Measurements from ENCODE around the gene ITPR3.

Gene ITPR3

GRCh38 chr6:33620856-33621710, at the start of gene ITPR3:
TSS of gene ITPR3 (plus strand) at chr6:33621322. CDS start at chr6:33621603, 281 bp downstream.
- peak; percentile 7; the same call in 1 of the 2 replicates for TF ChIP-seq Cebpa-rat (IDR thresholded peaks at IDR 0.05)
- H3K4me1 ChIP-seq = peaks cover 60% of the 10 kb centered on the region

GRCh38 chr6:33571637-33572316, 49.3 kb upstream of the ITPR3 start:
- H3K4me2 ChIP-seq = peak overlapping the region; percentile 92
- H3K4me3 ChIP-seq = peak overlapping the region; percentile 64

More at GRCh38 chr6:33620856-33621710, at the start of gene ITPR3:
- H4K20me1 ChIP-seq = peaks cover 43% of the 10 kb centered on the region
- H3K4me3 ChIP-seq = peak within 1 kb of the TSS; percentile 90
- peak within 1 kb of the TSS; percentile 81 for H3K9ac ChIP-seq
- H3K27ac ChIP-seq = peak within 1 kb of the TSS; percentile 83
- H3K9me3 ChIP-seq = no peaks in the 10 kb centered on the region
- peaks cover 14% of the 10 kb centered on the region; the same call in 1 of the 2 replicates for H3K36me3 ChIP-seq
- H3K27me3 ChIP-seq = no peaks in the 10 kb centered on the region
- H3K4me2 ChIP-seq = peak within 1 kb of the TSS; percentile 94

GRCh38 chr6:33575211-33575610, 45.9 kb upstream of the ITPR3 start:
- TF ChIP-seq Cebpa-rat (IDR thresholded peaks at IDR 0.05) = no peak

More at GRCh38 chr6:33571637-33572316, 49.3 kb upstream of the ITPR3 start:
- Histone ChIP-seq H3K4me1 (peaks cover 27% of the 10 kb centered on the region), H3K9ac (peak overlapping the region; percentile 69), H4K20me1 (no peaks in the 10 kb centered on the region), H3K36me3 (peaks cover 56% of the 10 kb centered on the region), H3K9me3 (no peaks in the 10 kb centered on the region), H3K27ac (peak overlapping the region; percentile 75), H3K27me3 (no peaks in the 10 kb centered on the region)
- TF ChIP-seq Cebpa-rat (IDR thresholded peaks at IDR 0.05) = no peak

GRCh38 chr6:33576668-33577067, 44.5 kb upstream of the ITPR3 start:
- Histone ChIP-seq H3K4me3 (no peak overlapping the region), H3K4me2 (peak overlapping the region; percentile 97; the same call in 1 of the 2 replicates), H3K27me3 (no peaks in the 10 kb centered on the region), H3K9me3 (no peaks in the 10 kb centered on the region), H3K4me1 (peaks cover 48% of the 10 kb centered on the region), H4K20me1 (peaks cover 11% of the 10 kb centered on the region), H3K36me3 (peaks cover 57% of the 10 kb centered on the region), H3K27ac (peak overlapping the region; percentile 89), H3K9ac (no peak overlapping the region)
- no peak for TF ChIP-seq Cebpa-rat (IDR thresholded peaks at IDR 0.05)

More at GRCh38 chr6:33575211-33575610, 45.9 kb upstream of the ITPR3 start:
- Histone ChIP-seq H3K9ac (no peak overlapping the region), H3K36me3 (peaks cover 59% of the 10 kb centered on the region), H4K20me1 (peaks cover 11% of the 10 kb centered on the region), H3K4me2 (no peak overlapping the region), H3K4me1 (peaks cover 47% of the 10 kb centered on the region), H3K27ac (no peak overlapping the region), H3K4me3 (no peak overlapping the region), H3K27me3 (no peaks in the 10 kb centered on the region), H3K9me3 (no peaks in the 10 kb centered on the region)

GRCh38 chr6:33577106-33577535, 44.0 kb upstream of the ITPR3 start:
- Histone ChIP-seq H3K4me2 (peak overlapping the region; percentile 97), H3K4me1 (peaks cover 44% of the 10 kb centered on the region), H3K9me3 (no peaks in the 10 kb centered on the region), H3K4me3 (peak overlapping the region; percentile 95; the same call in 1 of the 2 replicates), H3K36me3 (peaks cover 53% of the 10 kb centered on the region), H3K27me3 (no peaks in the 10 kb centered on the region), H4K20me1 (peaks cover 11% of the 10 kb centered on the region), H3K27ac (peak overlapping the region; percentile 89), H3K9ac (peak overlapping the region; percentile 93; the same call in 1 of the 2 replicates)
- TF ChIP-seq Cebpa-rat (IDR thresholded peaks at IDR 0.05) = no peak

GRCh38 chr6:33577718-33578117, 43.4 kb upstream of the ITPR3 start:
- H3K4me3 ChIP-seq = peak overlapping the region; percentile 95; the same call in 1 of the 2 replicates
- H3K4me1 ChIP-seq = peaks cover 40% of the 10 kb centered on the region
- peak overlapping the region; percentile 93 for H3K9ac ChIP-seq
- H3K36me3 ChIP-seq = peaks cover 48% of the 10 kb centered on the region
- H3K4me2 ChIP-seq = peak overlapping the region; percentile 97
- H3K27me3 ChIP-seq = no peaks in the 10 kb centered on the region
- peak overlapping the region; percentile 89 for H3K27ac ChIP-seq
- peaks cover 11% of the 10 kb centered on the region for H4K20me1 ChIP-seq
- no peak for TF ChIP-seq Cebpa-rat (IDR thresholded peaks at IDR 0.05)
- no peaks in the 10 kb centered on the region for H3K9me3 ChIP-seq

- TF ChIP-seq Cebpa-rat (IDR thresholded peaks at IDR 0.05) = no peak
- Histone ChIP-seq H3K4me2 (peak overlapping the region; percentile 97), H3K4me1 (peaks cover 43% of the 10 kb centered on the region), H3K9me3 (no peaks in the 10 kb centered on the region), H4K20me1 (peaks cover 11% of the 10 kb centered on the region), H3K4me3 (peak overlapping the region; percentile 95), H3K27ac (peak overlapping the region; percentile 89), H3K27me3 (no peaks in the 10 kb centered on the region), H3K9ac (peak overlapping the region; percentile 93), H3K36me3 (peaks cover 48% of the 10 kb centered on the region)
These were observed 43.0 kb upstream of the ITPR3 start for GRCh38 chr6:33578164-33578563.

- H3K4me1 ChIP-seq = peaks cover 48% of the 10 kb centered on the region
- H3K9ac ChIP-seq = peak overlapping the region; percentile 93
- H3K27me3 ChIP-seq = no peaks in the 10 kb centered on the region
- peaks cover 11% of the 10 kb centered on the region for H4K20me1 ChIP-seq
- peak overlapping the region; percentile 95 for H3K4me3 ChIP-seq
- peak overlapping the region; percentile 97 for H3K4me2 ChIP-seq
- no peak for TF ChIP-seq Cebpa-rat (IDR thresholded peaks at IDR 0.05)
- peak overlapping the region; percentile 89 for H3K27ac ChIP-seq
- peaks cover 44% of the 10 kb centered on the region for H3K36me3 ChIP-seq
- no peaks in the 10 kb centered on the region for H3K9me3 ChIP-seq
These were observed 42.5 kb upstream of the ITPR3 start for GRCh38 chr6:33578588-33579011.

- Histone ChIP-seq H3K9ac (peak within 1 kb of the TSS; percentile 93), H3K27ac (peak within 1 kb of the TSS; percentile 89), H3K4me3 (peak within 1 kb of the TSS; percentile 95), H3K9me3 (no peaks in the 10 kb centered on the region), H3K4me1 (peaks cover 60% of the 10 kb centered on the region), H4K20me1 (peaks cover 11% of the 10 kb centered on the region), H3K27me3 (no peaks in the 10 kb centered on the region), H3K4me2 (peak within 1 kb of the TSS; percentile 97), H3K36me3 (peaks cover 29% of the 10 kb centered on the region)
- no peak for TF ChIP-seq Cebpa-rat (IDR thresholded peaks at IDR 0.05)
These were observed 41.1 kb upstream of the ITPR3 start, which contains the start of gene BAK1 for GRCh38 chr6:33579828-33580714. TSS of gene BAK1 (minus strand) at chr6:33580276. CDS start at chr6:33577604, 2,672 bp downstream.

Data from BLaER1 (cell line).